Measurements from ENCODE around the gene PUM1.

- TF ChIP-seq REST (IDR thresholded peaks at IDR 0.05; ENCODE audit: insufficient read depth in 1 of 2, low read depth in 2 of 2, low read length in 1 of 2), result no peak
- TF ChIP-seq CTCF (IDR thresholded peaks at IDR 0.05), result no peak
- no peak for TF ChIP-seq SIN3A (IDR thresholded peaks at IDR 0.05; ENCODE audit: borderline replicate concordance, insufficient read depth, low read depth, low read length)
These were observed 21.9 kb downstream of the PUM1 start for GRCh38 chr1:31043631-31044030.

Data from Panc1 (cell line).